IPS DF 4.7 (cell line): ENCODE results near the gene HLA-E.

Experiments used
- DNase-seq: peaks from one replicate; pipeline ENCODE4 v3.0.0-alpha.2; 2013; ENCODE audit warnings: low spot score; ENCODE audit errors: extremely low read depth

HLA-E gene

GRCh38 chr6:30541515-30542403 is 52.5 kb downstream of the HLA-E start:
- DNase-seq: no peak

GRCh38 chr6:30542404-30542725 is 53.1 kb downstream of the HLA-E start:
- no peak for DNase-seq

GRCh38 chr6:30542915-30543314 is 53.6 kb downstream of the HLA-E start:
- DNase-seq: no peak
